Panc1 (cell line): ENCODE measurements around the gene SREK1. TPM values are rescaled to one million over a fixed set of nuclear protein-coding genes. Genes with fewer than 3 reads are reported as not detected.

Experiments
- ATAC-seq: fragments of 200-7000 bp; cut with Tn5 transposase; 2 replicates; pipeline ENCODE4 v1.9.1; 2020; ENCODE audit warnings: mild to moderate bottlenecking, moderate library complexity
- BruUV-seq: library from RNA; stranded (reverse); fragments of 400-500 nt; replicated peaks from 2 replicates; lab custom pipeline; 2021; lab: Mats Ljungman, UMichigan
- CTCF ChIA-PET: fragments of 300-600 bp; sonication (Branson Sonifier 250); formaldehyde crosslinking; loops from one replicate; lab custom pipeline; 2022; ENCODE audit warnings: antibody characterized with exemption; lab: Charles Lee
- POLR2A ChIA-PET: fragments of 300-600 bp; sonication (Branson Sonifier 250); formaldehyde crosslinking; loops from one replicate; lab custom pipeline; 2022; ENCODE audit warnings: antibody characterized with exemption; lab: Charles Lee
- DNase-seq: peaks from one replicate; pipeline ENCODE4 v3.0.0-alpha.2; 2010; ENCODE audit warnings: low read depth, low spot score
- H3K27ac ChIP-seq: 2 replicates; pipeline ENCODE4 v1.5.1; 2011; ENCODE audit warnings: mild to moderate bottlenecking, low read length, inconsistent platforms
- H3K27me3 ChIP-seq: fragments of 200-500 bp; sonication (Bioruptor generic); 2 replicates; pipeline ENCODE4 v1.6.0; 2014; ENCODE audit warnings: low read length, inconsistent platforms; ENCODE audit not compliant: control insufficient read depth, insufficient read depth
- H3K36me3 ChIP-seq: fragments of 200-500 bp; sonication (Bioruptor generic); 2 replicates; pipeline ENCODE4 v1.5.1; 2014; ENCODE audit warnings: inconsistent platforms, mild to moderate bottlenecking, low read length, moderate library complexity; ENCODE audit not compliant: control insufficient read depth, insufficient read depth
- H3K4me1 ChIP-seq: 2 replicates; pipeline ENCODE4 v1.5.1; 2011; ENCODE audit warnings: inconsistent platforms, mild to moderate bottlenecking, low read length, moderate library complexity; ENCODE audit not compliant: control insufficient read depth, insufficient read depth
- H3K4me3 ChIP-seq, 2 experiments: 2 replicates each; pipeline ENCODE4 v1.5.1; 2011 to 2012; ENCODE audit warnings: low read depth in 2 of 2, low read length in 2 of 2, mild to moderate bottlenecking in 2 of 2, inconsistent platforms in 1 of 2, moderate library complexity in 1 of 2
- H3K9me3 ChIP-seq: fragments of 200-500 bp; sonication (Bioruptor generic); 2 replicates; pipeline ENCODE4 v1.5.1; 2014; ENCODE audit warnings: low read depth, mild to moderate bottlenecking, inconsistent platforms, low read length, moderate library complexity; ENCODE audit not compliant: control insufficient read depth, insufficient read depth
- POLR2AphosphoS5 ChIP-seq: IDR thresholded peaks from 2 replicates; pipeline ENCODE4 v1.6.1; 2012; ENCODE audit warnings: mild to moderate bottlenecking, low read depth, low read length, moderate library complexity
- SIN3A ChIP-seq: IDR thresholded peaks from 2 replicates; pipeline ENCODE4 v1.6.1; 2012; ENCODE audit warnings: low read depth, mild to moderate bottlenecking, low read length, moderate library complexity, borderline replicate concordance; ENCODE audit not compliant: insufficient read depth
- TCF7L2 ChIP-seq: IDR thresholded peaks from 2 replicates; pipeline ENCODE4 v1.6.1; 2011; ENCODE audit warnings: mild to moderate bottlenecking, low read depth, low read length, inconsistent platforms
- in situ Hi-C: cut with HindIII; loops from 2 replicates; pipeline ENCODE4 v1.10.0; 2016; ENCODE audit warnings: low sequenced_read_pairs, low pct_unique_long_range_greater_than_20kb
- intact Hi-C: fragments of 100-400 bp; cut with micrococcal nuclease; formaldehyde crosslinking; loops from one replicate; pipeline ENCODE4 v1.10.0; 2022; ENCODE audit not compliant: unreplicated experiment
- total RNA-seq: library from RNA; stranded (reverse); gene quantifications from one replicate; pipeline ENCODE4 v1.2.1, GENCODE V29; 2021; ENCODE audit not compliant: unreplicated experiment
- TF ChIP-seq, protein P1 (sequence below), 2 experiments: IDR thresholded peaks; 2 replicates each; pipeline ENCODE4 v1.6.1; 2011 to 2012; ENCODE audit warnings: low read depth in 2 of 2, control low read depth in 1 of 2, low read length in 1 of 2, mild to moderate bottlenecking in 1 of 2, moderate library complexity in 1 of 2; ENCODE audit not compliant: insufficient read depth in 1 of 2
- TF ChIP-seq, protein P2 (sequence below): fragments of 450-650 bp; IDR thresholded peaks from 2 replicates; pipeline ENCODE4 v1.5.1; 2017; ENCODE audit warnings: mild to moderate bottlenecking

SREK1 gene
- total RNA-seq, 1 experiment from 2014 or later, result 89.7 TPM

DNA sequence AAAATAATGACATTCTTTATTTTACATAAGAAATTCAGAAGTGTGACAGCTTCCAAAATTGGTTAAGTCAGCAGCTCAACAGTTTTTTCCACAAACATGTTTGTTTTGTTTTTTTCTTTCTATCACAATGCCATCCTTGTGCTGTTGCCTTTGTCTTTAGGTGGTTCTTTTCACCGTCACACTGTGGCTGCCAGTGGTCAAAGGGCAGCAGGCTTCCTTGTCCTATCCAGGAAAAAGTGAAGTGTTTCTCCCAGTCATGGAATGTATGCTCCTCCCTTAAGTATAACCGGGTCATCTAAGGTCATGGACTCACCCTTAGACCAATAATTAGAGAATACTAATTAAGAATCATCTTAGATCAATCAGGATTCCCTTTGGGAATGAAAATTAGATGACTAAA lies 87.4 kb downstream of the SREK1 start:
- no TSS peak for BruUV-seq
- CTCF ChIA-PET, result no interaction called here

DNA sequence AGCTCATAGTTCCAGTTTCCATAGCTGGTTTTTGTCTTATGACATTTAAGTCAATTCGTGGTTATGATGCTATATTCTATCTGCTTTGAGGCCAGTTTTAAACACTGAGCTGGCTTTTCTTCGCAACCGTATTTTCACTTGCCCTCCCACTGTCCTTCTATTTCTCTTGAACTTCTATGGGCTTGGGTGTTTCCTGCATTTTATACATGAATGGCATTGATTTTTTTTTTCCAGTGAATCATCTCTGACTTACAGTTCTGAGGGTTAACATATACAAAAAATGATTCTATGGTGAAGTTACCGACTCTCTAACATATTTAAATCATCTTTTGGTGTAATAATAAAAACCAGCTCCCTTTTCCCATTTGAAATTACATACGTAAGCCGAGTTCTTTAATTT lies 88.2 kb downstream of the SREK1 start:
- DNase-seq, result no peak
- Histone ChIP-seq H3K36me3 (no peaks in the 10 kb centered on the region), H3K9me3 (no peaks in the 10 kb centered on the region), H3K4me3 (no peak overlapping the region), H3K27ac (no peak overlapping the region), H3K27me3 (peaks cover 10% of the 10 kb centered on the region; the same call in 1 of the 2 replicates), H3K4me1 (no peaks in the 10 kb centered on the region)
- POLR2A ChIA-PET, result no interaction called here
- TF ChIP-seq SIN3A, result no peak
- no peak for TF ChIP-seq TCF7L2
- TF ChIP-seq POLR2AphosphoS5, result no peak
- TF ChIP-seq, protein P1, sequence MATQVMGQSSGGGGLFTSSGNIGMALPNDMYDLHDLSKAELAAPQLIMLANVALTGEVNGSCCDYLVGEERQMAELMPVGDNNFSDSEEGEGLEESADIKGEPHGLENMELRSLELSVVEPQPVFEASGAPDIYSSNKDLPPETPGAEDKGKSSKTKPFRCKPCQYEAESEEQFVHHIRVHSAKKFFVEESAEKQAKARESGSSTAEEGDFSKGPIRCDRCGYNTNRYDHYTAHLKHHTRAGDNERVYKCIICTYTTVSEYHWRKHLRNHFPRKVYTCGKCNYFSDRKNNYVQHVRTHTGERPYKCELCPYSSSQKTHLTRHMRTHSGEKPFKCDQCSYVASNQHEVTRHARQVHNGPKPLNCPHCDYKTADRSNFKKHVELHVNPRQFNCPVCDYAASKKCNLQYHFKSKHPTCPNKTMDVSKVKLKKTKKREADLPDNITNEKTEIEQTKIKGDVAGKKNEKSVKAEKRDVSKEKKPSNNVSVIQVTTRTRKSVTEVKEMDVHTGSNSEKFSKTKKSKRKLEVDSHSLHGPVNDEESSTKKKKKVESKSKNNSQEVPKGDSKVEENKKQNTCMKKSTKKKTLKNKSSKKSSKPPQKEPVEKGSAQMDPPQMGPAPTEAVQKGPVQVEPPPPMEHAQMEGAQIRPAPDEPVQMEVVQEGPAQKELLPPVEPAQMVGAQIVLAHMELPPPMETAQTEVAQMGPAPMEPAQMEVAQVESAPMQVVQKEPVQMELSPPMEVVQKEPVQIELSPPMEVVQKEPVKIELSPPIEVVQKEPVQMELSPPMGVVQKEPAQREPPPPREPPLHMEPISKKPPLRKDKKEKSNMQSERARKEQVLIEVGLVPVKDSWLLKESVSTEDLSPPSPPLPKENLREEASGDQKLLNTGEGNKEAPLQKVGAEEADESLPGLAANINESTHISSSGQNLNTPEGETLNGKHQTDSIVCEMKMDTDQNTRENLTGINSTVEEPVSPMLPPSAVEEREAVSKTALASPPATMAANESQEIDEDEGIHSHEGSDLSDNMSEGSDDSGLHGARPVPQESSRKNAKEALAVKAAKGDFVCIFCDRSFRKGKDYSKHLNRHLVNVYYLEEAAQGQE (IDR thresholded peaks at IDR 0.05; ENCODE audit: insufficient read depth in 1 of 2, low read depth in 2 of 2, low read length in 1 of 2), result no peak
- TF ChIP-seq, protein P2, sequence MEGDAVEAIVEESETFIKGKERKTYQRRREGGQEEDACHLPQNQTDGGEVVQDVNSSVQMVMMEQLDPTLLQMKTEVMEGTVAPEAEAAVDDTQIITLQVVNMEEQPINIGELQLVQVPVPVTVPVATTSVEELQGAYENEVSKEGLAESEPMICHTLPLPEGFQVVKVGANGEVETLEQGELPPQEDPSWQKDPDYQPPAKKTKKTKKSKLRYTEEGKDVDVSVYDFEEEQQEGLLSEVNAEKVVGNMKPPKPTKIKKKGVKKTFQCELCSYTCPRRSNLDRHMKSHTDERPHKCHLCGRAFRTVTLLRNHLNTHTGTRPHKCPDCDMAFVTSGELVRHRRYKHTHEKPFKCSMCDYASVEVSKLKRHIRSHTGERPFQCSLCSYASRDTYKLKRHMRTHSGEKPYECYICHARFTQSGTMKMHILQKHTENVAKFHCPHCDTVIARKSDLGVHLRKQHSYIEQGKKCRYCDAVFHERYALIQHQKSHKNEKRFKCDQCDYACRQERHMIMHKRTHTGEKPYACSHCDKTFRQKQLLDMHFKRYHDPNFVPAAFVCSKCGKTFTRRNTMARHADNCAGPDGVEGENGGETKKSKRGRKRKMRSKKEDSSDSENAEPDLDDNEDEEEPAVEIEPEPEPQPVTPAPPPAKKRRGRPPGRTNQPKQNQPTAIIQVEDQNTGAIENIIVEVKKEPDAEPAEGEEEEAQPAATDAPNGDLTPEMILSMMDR, result no peak
- ATAC-seq, result no peak
- CTCF ChIA-PET, result no interaction called here
- in situ Hi-C loops, result no loop called here
- intact Hi-C loops, result no loop called here
- BruUV-seq, result no TSS peak

More for the DNA sequence above, 87.4 kb downstream of the SREK1 start:
- DNase-seq (no peak), ATAC-seq (no peak)
- in situ Hi-C loops, result no loop called here
- H3K36me3 ChIP-seq, result no peaks in the 10 kb centered on the region
- H3K27ac ChIP-seq, result no peak overlapping the region
- intact Hi-C loops, result no loop called here
- TF ChIP-seq, protein P1 (IDR thresholded peaks at IDR 0.05; ENCODE audit: insufficient read depth in 1 of 2, low read depth in 2 of 2, low read length in 1 of 2), result no peak
- no peak for TF ChIP-seq SIN3A
- TF ChIP-seq, protein P2, result no peak
- no peak for TF ChIP-seq POLR2AphosphoS5
- peaks cover 7% of the 10 kb centered on the region; the same call in 1 of the 2 replicates for H3K27me3 ChIP-seq
- H3K4me3 ChIP-seq, result no peak overlapping the region
- no peaks in the 10 kb centered on the region for H3K9me3 ChIP-seq
- POLR2A ChIA-PET, result no interaction called here
- no peaks in the 10 kb centered on the region for H3K4me1 ChIP-seq
